SK-N-SH (cell line): Measurements from ENCODE around the gene ROR2.

Source experiments
- CHD2 ChIP-seq: fragments of 150-350 bp; IDR thresholded peaks from 2 replicates; pipeline ENCODE4 v1.6.1; 2018; ENCODE audit warnings: low read length; ENCODE audit not compliant: partially characterized antibody
- CTCF ChIP-seq: fragments of 200-600 bp; sonication (generic); IDR thresholded peaks from 2 replicates; pipeline ENCODE4 v1.6.1; 2017; ENCODE audit warnings: antibody characterized with exemption, mild to moderate bottlenecking, moderate library complexity
- EZH2phosphoT487 ChIP-seq: fragments of 200-600 bp; sonication (generic); IDR thresholded peaks from 2 replicates; pipeline ENCODE4 v1.6.1; 2017; ENCODE audit warnings: low read depth, mixed run types, mild to moderate bottlenecking, antibody characterized with exemption, moderate library complexity, borderline replicate concordance
- FOSL2 ChIP-seq: IDR thresholded peaks from 2 replicates; pipeline ENCODE4 v1.4.0; 2012; ENCODE audit warnings: low read depth, mild to moderate bottlenecking, moderate library complexity, borderline replicate concordance
- FOXM1 ChIP-seq: IDR thresholded peaks from 2 replicates; pipeline ENCODE4 v1.4.0; 2012; ENCODE audit warnings: low read depth, mild to moderate bottlenecking
- MAX ChIP-seq: IDR thresholded peaks from 2 replicates; pipeline ENCODE4 v1.4.0; 2012; ENCODE audit warnings: low read depth
- MEF2A ChIP-seq: IDR thresholded peaks from 2 replicates; pipeline ENCODE4 v1.4.0; 2012; ENCODE audit warnings: low read depth, borderline replicate concordance
- MXI1 ChIP-seq: IDR thresholded peaks from 2 replicates; pipeline ENCODE4 v1.6.1; 2012; ENCODE audit warnings: mild to moderate bottlenecking, low read depth, low read length, improper control_type of control experiment
- NRF1 ChIP-seq: IDR thresholded peaks from 2 replicates; pipeline ENCODE4 v1.6.1; 2012; ENCODE audit warnings: low read depth, mild to moderate bottlenecking, low read length
- TAF1 ChIP-seq: IDR thresholded peaks from 2 replicates; pipeline ENCODE4 v1.6.1; 2012; ENCODE audit warnings: low read depth, mild to moderate bottlenecking, low read length, moderate library complexity, borderline replicate concordance
- USF1 ChIP-seq: IDR thresholded peaks from 2 replicates; pipeline ENCODE4 v1.4.0; 2012; ENCODE audit warnings: low read depth, borderline replicate concordance
- USF2 ChIP-seq: fragments of 150-350 bp; IDR thresholded peaks from 2 replicates; pipeline ENCODE4 v1.6.1; 2017; ENCODE audit warnings: antibody characterized with exemption, low read length, low read depth, borderline replicate concordance
- ZBTB33 ChIP-seq: IDR thresholded peaks from 2 replicates; pipeline ENCODE4 v1.4.0; 2012; ENCODE audit warnings: low read depth, borderline replicate concordance

GRCh38 chr9:91820949-91821880 is 128.8 kb downstream of the ROR2 start:
- TF ChIP-seq EZH2phosphoT487 (no peak), CTCF (no peak), USF1 (no peak), NRF1 (no peak), ZBTB33 (no peak), FOSL2 (no peak), MAX (no peak), USF2 (no peak), CHD2 (no peak), TAF1 (no peak), FOXM1 (no peak), MEF2A (no peak), MXI1 (no peak)
